K562 (cell line): ENCODE results near the gene AGA. TPM values are rescaled to one million over a fixed set of nuclear protein-coding genes. Genes with fewer than 3 reads are reported as not detected.

Experiments used
- CBX3 ChIP-seq, 2 experiments: IDR thresholded peaks; 1 replicate in 1 of 2; 2 replicates in 1 of 2; pipeline ENCODE4 v1.6.1; 2012; ENCODE audit warnings: inconsistent platforms in 2 of 2, low read length in 2 of 2, borderline replicate concordance in 1 of 2, control low read depth in 1 of 2
- DEAF1 ChIP-seq: fragments of 450-650 bp; formaldehyde crosslinking; IDR thresholded peaks from 2 replicates; pipeline ENCODE4 v1.4.0; 2020; ENCODE audit warnings: mild to moderate bottlenecking, moderate library complexity
- HMBOX1 ChIP-seq: sonication (generic); IDR thresholded peaks from 2 replicates; pipeline ENCODE4 v1.6.1; 2016
- HOMEZ ChIP-seq: fragments of 250-450 bp; sonication (Bioruptor Pico); IDR thresholded peaks from 2 replicates; pipeline ENCODE4 v1.4.0; 2020; ENCODE audit warnings: mild to moderate bottlenecking, moderate library complexity
- PRPF4 ChIP-seq: fragments of 200-400 bp; formaldehyde crosslinking; IDR thresholded peaks from one replicate; pipeline ENCODE4 v1.6.1; 2017; ENCODE audit warnings: low read length, low read depth, mild to moderate bottlenecking; ENCODE audit not compliant: insufficient read depth, poor library complexity, severe bottlenecking
- RBM15 ChIP-seq: fragments of 200-400 bp; formaldehyde crosslinking; IDR thresholded peaks from 2 replicates; pipeline ENCODE4 v1.6.1; 2018; ENCODE audit warnings: mild to moderate bottlenecking, low read length, moderate library complexity; ENCODE audit not compliant: insufficient read depth
- SNAPC5 ChIP-seq: fragments of 250-450 bp; sonication (Bioruptor Pico); IDR thresholded peaks from 2 replicates; pipeline ENCODE4 v1.8.0; 2021; ENCODE audit warnings: moderate library complexity, mild to moderate bottlenecking, inconsistent platforms
- TRIM25 ChIP-seq: fragments of 450-650 bp; IDR thresholded peaks from 2 replicates; pipeline ENCODE4 v1.7.0; 2016; ENCODE audit warnings: borderline replicate concordance
- TRIM28 ChIP-seq: fragments of 450-650 bp; IDR thresholded peaks from 2 replicates; pipeline ENCODE4 v1.6.1; 2017
- polyA plus RNA-seq, 8 experiments: library from polyadenylated mRNA; depleted of rRNA in 4 of 8; stranded (reverse) in 5 of 8; unstranded in 3 of 8; fragments of >200 nt; fragmentation: Nextera tagmentation in 2 of 8; fragmentation: Illumina TruSeq in 1 of 8; extraction: Ambion mirVana in 2 of 8; extraction: Trizol in 1 of 8; gene quantifications; 2 replicates each; pipeline versions ENCODE4 v1.2.1 to v1.2.3, GENCODE V29; 2011 to 2014; ENCODE audit warnings: inconsistent platforms in 1 of 8, missing spikeins in 1 of 8
- total RNA-seq, 7 experiments: library from RNA; depleted of rRNA in 6 of 7; stranded (reverse); fragments of >200 nt in 6 of 7; fragmentation: Illumina TruSeq in 2 of 7; extraction: Trizol in 2 of 7; gene quantifications; 2 replicates each; pipeline versions ENCODE4 v1.2.1 to v1.2.3, GENCODE V29; 2011 to 2021; ENCODE audit warnings: low replicate concordance in 1 of 7

The AGA gene
- total and polyA plus RNA-seq, 9 of the 15 experiments (the other 6 are each of a cell fraction or from before 2014, with no cell fraction given) = 8.5 to 25.0 (median 12.6) TPM

GRCh38 chr4:177487977-177488376 is 45.7 kb upstream of the AGA start (continued):
- no peak for TF ChIP-seq HOMEZ (CRISPR knock-in tag)
- TF ChIP-seq DEAF1 (CRISPR knock-in tag) = no peak
- TF ChIP-seq TRIM25 = no peak
- TF ChIP-seq PRPF4 = no peak
- no peak for TF ChIP-seq SNAPC5 (CRISPR knock-in tag)
- TF ChIP-seq HMBOX1 = no peak
- TF ChIP-seq CBX3 (IDR thresholded peaks at IDR 0.05; ENCODE audit: borderline replicate concordance in 1 of 2, low read length in 2 of 2) = no peak
- TF ChIP-seq RBM15 = no peak
- no peak for TF ChIP-seq TRIM28
